HEK293 (cell line): ENCODE measurements around the gene PHF21A.

Source experiments
- BCL11A ChIP-seq: fragments of 450-650 bp; formaldehyde crosslinking; IDR thresholded peaks from 2 replicates; pipeline ENCODE4 v1.5.1; 2016; ENCODE audit warnings: low read depth, missing biosample characterization, missing genetic modification characterization
- EGR2 ChIP-seq: fragments of 450-650 bp; formaldehyde crosslinking; IDR thresholded peaks from 2 replicates; pipeline ENCODE4 v1.5.1; 2016; ENCODE audit warnings: low read depth, missing biosample characterization, missing genetic modification characterization
- REPIN1 ChIP-seq: fragments of 450-650 bp; formaldehyde crosslinking; IDR thresholded peaks from 2 replicates; pipeline ENCODE4 v1.5.1; 2017; ENCODE audit warnings: missing biosample characterization, missing genetic modification characterization, low read depth
- ZBTB21 ChIP-seq: fragments of 450-650 bp; formaldehyde crosslinking; IDR thresholded peaks from 2 replicates; pipeline ENCODE4 v1.5.1; 2017; ENCODE audit warnings: missing biosample characterization, missing genetic modification characterization
- ZNF114 ChIP-seq: fragments of 450-650 bp; formaldehyde crosslinking; IDR thresholded peaks from 2 replicates; pipeline ENCODE4 v1.5.0; 2017; ENCODE audit warnings: missing biosample characterization, missing genetic modification characterization
- ZNF138 ChIP-seq: fragments of 450-650 bp; formaldehyde crosslinking; IDR thresholded peaks from 2 replicates; pipeline ENCODE4 v1.5.1; 2016; ENCODE audit warnings: missing biosample characterization, missing genetic modification characterization, borderline replicate concordance
- ZNF274 ChIP-seq, 2 experiments: fragments of 200-500 bp in 1 of 2; fragments of 450-650 bp in 1 of 2; sonication (Bioruptor generic) in 1 of 2; formaldehyde crosslinking in 1 of 2; IDR thresholded peaks; 2 replicates each; pipeline versions ENCODE4 v1.5.1 to v1.6.1; 2014 to 2016; ENCODE audit warnings: borderline replicate concordance in 1 of 2, inconsistent platforms in 1 of 2, low read length in 1 of 2, missing biosample characterization in 1 of 2, missing genetic modification characterization in 1 of 2
- ZNF423 ChIP-seq: fragments of 450-650 bp; formaldehyde crosslinking; IDR thresholded peaks from 2 replicates; pipeline ENCODE4 v1.5.1; 2016; ENCODE audit warnings: missing biosample characterization, missing genetic modification characterization
- ZNF555 ChIP-seq: fragments of 450-650 bp; formaldehyde crosslinking; conservative IDR thresholded peaks from 2 replicates; pipeline ENCODE4 v1.5.1; 2017; ENCODE audit warnings: missing biosample characterization, mild to moderate bottlenecking, missing genetic modification characterization, inconsistent platforms
- TF ChIP-seq, protein P1 (sequence below): fragments of 450-650 bp; formaldehyde crosslinking; IDR thresholded peaks from 2 replicates; pipeline ENCODE4 v1.5.1; 2016; ENCODE audit warnings: missing biosample characterization, missing genetic modification characterization
- TF ChIP-seq, protein P2 (sequence below): fragments of 450-650 bp; formaldehyde crosslinking; IDR thresholded peaks from 2 replicates; pipeline ENCODE4 v1.5.1; 2016; ENCODE audit warnings: missing biosample characterization, missing genetic modification characterization
- TF ChIP-seq, protein P3 (sequence below): fragments of 450-650 bp; formaldehyde crosslinking; IDR thresholded peaks from 2 replicates; pipeline ENCODE4 v1.5.1; 2016; ENCODE audit warnings: missing biosample characterization, missing genetic modification characterization

DNA sequence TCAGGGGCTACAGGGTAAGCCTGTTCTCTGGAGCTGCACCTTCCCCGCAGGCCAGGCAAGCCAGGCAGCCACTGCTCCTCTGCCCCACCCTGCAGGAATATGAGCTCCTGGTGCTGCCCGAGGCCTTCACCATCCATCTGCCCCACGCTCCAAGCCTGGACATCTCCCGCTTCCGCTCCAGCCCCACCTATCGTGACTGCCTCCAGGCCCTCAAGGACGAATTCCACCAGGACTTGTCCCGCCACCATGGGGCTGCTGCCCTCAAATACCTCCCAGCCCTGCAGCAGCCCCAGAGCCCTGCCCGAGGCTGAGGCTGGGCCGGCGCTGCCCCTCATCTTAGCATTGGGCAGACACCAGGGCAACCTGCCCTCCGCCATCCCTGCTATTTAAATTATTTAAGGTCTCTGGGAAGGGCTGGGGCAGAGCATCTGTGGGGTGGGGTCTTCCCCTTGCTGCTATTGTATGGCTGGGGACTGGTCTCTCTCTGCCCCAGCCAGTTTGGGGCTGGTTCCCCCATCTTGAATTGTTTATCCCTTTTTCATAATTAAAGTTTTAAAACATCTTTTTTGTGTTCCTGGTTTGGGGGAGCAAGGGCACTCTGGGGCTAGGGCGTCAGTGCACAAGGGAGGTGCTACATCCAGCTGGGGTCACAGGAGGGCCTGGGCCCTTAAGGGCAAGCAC is 192.6 kb downstream of the PHF21A start:
- TF ChIP-seq ZNF555 (tag by site-specific recombination) (no peak), ZBTB21 (tag by site-specific recombination) (no peak), ZNF423 (tag by site-specific recombination) (no peak), ZNF274 (IDR thresholded peaks at IDR 0.05; ENCODE audit: low read length) (no peak), ZNF274 (tag by site-specific recombination; IDR thresholded peaks at IDR 0.05; ENCODE audit: borderline replicate concordance) (no peak), ZNF114 (tag by site-specific recombination) (no peak), ZNF138 (no peak), EGR2 (tag by site-specific recombination) (no peak), BCL11A (tag by site-specific recombination) (no peak), REPIN1 (no peak)
- TF ChIP-seq, protein P1, sequence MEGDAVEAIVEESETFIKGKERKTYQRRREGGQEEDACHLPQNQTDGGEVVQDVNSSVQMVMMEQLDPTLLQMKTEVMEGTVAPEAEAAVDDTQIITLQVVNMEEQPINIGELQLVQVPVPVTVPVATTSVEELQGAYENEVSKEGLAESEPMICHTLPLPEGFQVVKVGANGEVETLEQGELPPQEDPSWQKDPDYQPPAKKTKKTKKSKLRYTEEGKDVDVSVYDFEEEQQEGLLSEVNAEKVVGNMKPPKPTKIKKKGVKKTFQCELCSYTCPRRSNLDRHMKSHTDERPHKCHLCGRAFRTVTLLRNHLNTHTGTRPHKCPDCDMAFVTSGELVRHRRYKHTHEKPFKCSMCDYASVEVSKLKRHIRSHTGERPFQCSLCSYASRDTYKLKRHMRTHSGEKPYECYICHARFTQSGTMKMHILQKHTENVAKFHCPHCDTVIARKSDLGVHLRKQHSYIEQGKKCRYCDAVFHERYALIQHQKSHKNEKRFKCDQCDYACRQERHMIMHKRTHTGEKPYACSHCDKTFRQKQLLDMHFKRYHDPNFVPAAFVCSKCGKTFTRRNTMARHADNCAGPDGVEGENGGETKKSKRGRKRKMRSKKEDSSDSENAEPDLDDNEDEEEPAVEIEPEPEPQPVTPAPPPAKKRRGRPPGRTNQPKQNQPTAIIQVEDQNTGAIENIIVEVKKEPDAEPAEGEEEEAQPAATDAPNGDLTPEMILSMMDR (tag by site-specific recombination) = no peak
- TF ChIP-seq, protein P2, sequence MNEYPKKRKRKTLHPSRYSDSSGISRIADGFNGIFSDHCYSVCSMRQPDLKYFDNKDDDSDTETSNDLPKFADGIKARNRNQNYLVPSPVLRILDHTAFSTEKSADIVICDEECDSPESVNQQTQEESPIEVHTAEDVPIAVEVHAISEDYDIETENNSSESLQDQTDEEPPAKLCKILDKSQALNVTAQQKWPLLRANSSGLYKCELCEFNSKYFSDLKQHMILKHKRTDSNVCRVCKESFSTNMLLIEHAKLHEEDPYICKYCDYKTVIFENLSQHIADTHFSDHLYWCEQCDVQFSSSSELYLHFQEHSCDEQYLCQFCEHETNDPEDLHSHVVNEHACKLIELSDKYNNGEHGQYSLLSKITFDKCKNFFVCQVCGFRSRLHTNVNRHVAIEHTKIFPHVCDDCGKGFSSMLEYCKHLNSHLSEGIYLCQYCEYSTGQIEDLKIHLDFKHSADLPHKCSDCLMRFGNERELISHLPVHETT (tag by site-specific recombination) = no peak
- TF ChIP-seq, protein P3, sequence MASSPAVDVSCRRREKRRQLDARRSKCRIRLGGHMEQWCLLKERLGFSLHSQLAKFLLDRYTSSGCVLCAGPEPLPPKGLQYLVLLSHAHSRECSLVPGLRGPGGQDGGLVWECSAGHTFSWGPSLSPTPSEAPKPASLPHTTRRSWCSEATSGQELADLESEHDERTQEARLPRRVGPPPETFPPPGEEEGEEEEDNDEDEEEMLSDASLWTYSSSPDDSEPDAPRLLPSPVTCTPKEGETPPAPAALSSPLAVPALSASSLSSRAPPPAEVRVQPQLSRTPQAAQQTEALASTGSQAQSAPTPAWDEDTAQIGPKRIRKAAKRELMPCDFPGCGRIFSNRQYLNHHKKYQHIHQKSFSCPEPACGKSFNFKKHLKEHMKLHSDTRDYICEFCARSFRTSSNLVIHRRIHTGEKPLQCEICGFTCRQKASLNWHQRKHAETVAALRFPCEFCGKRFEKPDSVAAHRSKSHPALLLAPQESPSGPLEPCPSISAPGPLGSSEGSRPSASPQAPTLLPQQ (tag by site-specific recombination) = no peak
